BLaER1 (cell line): ENCODE data around the gene GBP5.
A peak's percentile ranks its signal among the peaks of the same experiment; 100 is the strongest.
"Not testable (repeated sequence)": the region's sequence is repeated elsewhere in the genome, so short reads cannot be mapped to it uniquely, and the experiment has no call there.

Experiments
- H3K27ac ChIP-seq: shearing (Covaris generic); formaldehyde crosslinking; 2 replicates; pipeline ENCODE4 v1.8.1; 2022
- H3K27me3 ChIP-seq: shearing (Covaris generic); formaldehyde crosslinking; 2 replicates; pipeline ENCODE4 v1.8.1; 2022
- H3K36me3 ChIP-seq: shearing (Covaris generic); formaldehyde crosslinking; 2 replicates; pipeline ENCODE4 v1.8.1; 2022
- H3K4me1 ChIP-seq: shearing (Covaris generic); formaldehyde crosslinking; 2 replicates; pipeline ENCODE4 v1.8.1; 2022
- H3K4me2 ChIP-seq: shearing (Covaris generic); formaldehyde crosslinking; 2 replicates; pipeline ENCODE4 v1.8.1; 2022
- H3K4me3 ChIP-seq: shearing (Covaris generic); formaldehyde crosslinking; 2 replicates; pipeline ENCODE4 v1.8.1; 2022
- H3K9ac ChIP-seq: shearing (Covaris generic); formaldehyde crosslinking; 2 replicates; pipeline ENCODE4 v1.8.1; 2022
- H3K9me3 ChIP-seq: shearing (Covaris generic); formaldehyde crosslinking; 2 replicates; pipeline ENCODE4 v1.8.1; 2022
- H4K20me1 ChIP-seq: shearing (Covaris generic); formaldehyde crosslinking; 2 replicates; pipeline ENCODE4 v1.8.1; 2022
- Cebpa-rat ChIP-seq: shearing (Covaris generic); IDR thresholded peaks from 2 replicates; pipeline ENCODE4 v1.8.1; 2022

The GBP5 gene, protein sequence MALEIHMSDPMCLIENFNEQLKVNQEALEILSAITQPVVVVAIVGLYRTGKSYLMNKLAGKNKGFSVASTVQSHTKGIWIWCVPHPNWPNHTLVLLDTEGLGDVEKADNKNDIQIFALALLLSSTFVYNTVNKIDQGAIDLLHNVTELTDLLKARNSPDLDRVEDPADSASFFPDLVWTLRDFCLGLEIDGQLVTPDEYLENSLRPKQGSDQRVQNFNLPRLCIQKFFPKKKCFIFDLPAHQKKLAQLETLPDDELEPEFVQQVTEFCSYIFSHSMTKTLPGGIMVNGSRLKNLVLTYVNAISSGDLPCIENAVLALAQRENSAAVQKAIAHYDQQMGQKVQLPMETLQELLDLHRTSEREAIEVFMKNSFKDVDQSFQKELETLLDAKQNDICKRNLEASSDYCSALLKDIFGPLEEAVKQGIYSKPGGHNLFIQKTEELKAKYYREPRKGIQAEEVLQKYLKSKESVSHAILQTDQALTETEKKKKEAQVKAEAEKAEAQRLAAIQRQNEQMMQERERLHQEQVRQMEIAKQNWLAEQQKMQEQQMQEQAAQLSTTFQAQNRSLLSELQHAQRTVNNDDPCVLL

DNA sequence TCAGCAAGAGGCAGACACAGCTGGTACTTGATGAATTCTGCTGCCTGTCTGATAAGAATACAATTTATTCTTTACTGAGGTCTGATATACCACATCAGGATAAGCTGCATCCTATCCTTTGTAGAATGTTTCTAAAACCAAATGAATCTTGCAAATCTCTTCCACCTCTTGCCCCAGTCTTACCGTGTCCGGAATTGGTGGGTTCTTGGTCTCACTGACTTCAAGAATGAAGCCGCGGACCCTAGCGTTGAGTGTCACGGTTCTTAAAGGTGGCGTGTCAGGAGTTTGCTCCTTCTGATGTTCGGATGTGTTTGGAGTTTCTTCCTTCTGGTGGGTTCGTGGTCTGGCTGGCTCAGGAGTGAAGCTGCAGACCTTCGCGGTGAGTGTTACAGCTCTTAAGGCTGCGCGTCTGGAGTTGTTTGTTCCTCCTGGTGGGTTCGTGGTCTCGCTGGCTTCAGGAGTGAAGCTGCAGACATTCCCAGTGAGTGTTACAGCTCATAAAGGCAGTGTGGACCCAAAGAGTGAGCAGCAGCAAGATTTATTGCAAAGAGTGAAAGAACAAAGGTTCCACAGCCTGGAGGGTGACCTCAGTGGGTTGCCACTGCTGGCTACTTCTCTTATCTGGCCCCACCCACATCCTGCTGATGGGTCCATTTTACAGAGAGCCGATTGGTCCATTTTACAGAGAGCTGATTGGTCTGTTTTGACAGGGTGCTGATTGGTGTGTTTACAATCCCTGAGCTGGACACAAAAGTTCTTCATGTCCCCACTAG is at the start of gene GBP5:
Gene GBP5, minus strand, starts transcription at position 592 of the 773 bp plus-strand sequence. CDS start 3,305 bp downstream, outside the sequence.
- H4K20me1 ChIP-seq, H3K4me1 ChIP-seq, H3K27ac ChIP-seq, H3K36me3 ChIP-seq, H3K9ac ChIP-seq, H3K27me3 ChIP-seq, H3K9me3 ChIP-seq, H3K4me3 ChIP-seq, H3K4me2 ChIP-seq: not testable (repeated sequence)

DNA sequence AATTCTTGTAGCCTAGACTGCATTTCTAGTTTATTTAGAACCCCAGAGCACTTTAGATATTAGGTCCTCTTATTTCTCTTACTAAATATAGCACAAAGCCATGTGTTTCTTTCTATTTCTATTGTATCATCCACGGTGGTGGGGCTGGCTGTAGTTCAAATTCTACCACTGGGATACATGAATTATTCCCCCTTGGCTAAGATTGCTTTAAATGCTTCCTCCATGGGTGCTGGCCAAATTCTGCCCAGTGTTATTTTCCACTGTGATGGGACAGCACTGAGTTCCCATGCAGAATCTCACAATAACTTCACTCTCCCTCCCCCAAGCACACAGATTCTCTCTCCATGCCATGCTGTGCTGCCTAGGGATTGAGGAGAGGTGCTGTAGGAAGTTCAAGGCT is 49.7 kb upstream of the GBP5 start:
- Histone ChIP-seq H3K9me3 (peaks cover 6% of the 10 kb centered on the region), H3K9ac (no peak overlapping the region), H3K4me2 (no peak overlapping the region), H4K20me1 (no peaks in the 10 kb centered on the region), H3K27ac (no peak overlapping the region), H3K36me3 (no peaks in the 10 kb centered on the region), H3K4me1 (no peaks in the 10 kb centered on the region), H3K27me3 (no peaks in the 10 kb centered on the region), H3K4me3 (no peak overlapping the region)
- no peak for TF ChIP-seq Cebpa-rat

DNA sequence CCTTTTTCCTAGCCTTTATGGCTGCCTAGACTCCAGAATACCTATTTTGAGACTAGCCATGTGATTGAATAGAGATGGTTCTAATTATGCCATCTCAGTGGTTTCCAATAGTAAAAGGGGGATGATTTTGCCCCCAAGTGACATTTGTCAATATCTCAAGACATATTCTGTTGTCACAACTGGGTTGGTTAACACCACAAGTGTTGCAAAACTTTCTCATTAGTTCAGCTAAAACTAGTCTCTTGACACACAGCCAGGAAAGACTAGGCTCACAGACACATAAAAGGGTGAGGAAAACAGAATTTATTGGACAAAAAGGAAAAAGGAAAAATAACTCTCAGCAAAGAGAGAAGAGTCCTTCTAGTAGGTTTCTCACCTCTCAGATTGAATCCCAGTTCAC is 39.9 kb upstream of the GBP5 start:
- Histone ChIP-seq H3K27me3 (no peaks in the 10 kb centered on the region), H3K4me2 (no peak overlapping the region), H3K4me1 (peaks cover 12% of the 10 kb centered on the region; the same call in 1 of the 2 replicates), H3K9ac (no peak overlapping the region), H4K20me1 (no peaks in the 10 kb centered on the region), H3K9me3 (no peaks in the 10 kb centered on the region), H3K4me3 (no peak overlapping the region), H3K27ac (no peak overlapping the region), H3K36me3 (no peaks in the 10 kb centered on the region)
- no peak for TF ChIP-seq Cebpa-rat

DNA sequence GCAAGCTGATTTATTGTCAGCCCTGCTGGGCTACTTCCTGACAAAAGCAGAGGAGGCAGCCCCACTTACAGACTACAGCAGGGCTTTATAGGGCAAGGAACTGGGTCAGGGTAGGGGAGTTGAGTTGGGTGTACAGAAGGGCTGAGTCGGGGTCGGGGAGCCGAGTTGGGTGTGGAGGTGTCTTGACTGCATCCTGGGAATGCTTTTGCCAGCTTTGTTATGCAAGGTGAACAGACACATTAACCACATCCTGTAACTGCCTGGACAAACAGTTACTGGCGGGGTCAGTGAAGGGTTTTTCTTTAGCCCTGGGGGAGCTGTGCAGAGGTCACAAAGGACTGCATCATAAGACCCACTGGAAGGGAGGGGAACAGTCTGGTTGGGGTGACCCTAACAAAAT is 39.1 kb upstream of the GBP5 start:
- Histone ChIP-seq H4K20me1 (no peaks in the 10 kb centered on the region), H3K9me3 (no peaks in the 10 kb centered on the region), H3K4me2 (no peak overlapping the region; the same call in 1 of the 2 replicates), H3K9ac (no peak overlapping the region), H3K36me3 (no peaks in the 10 kb centered on the region), H3K4me3 (no peak overlapping the region), H3K4me1 (peaks cover 12% of the 10 kb centered on the region; the same call in 1 of the 2 replicates), H3K27ac (no peak overlapping the region), H3K27me3 (no peaks in the 10 kb centered on the region)
- no peak for TF ChIP-seq Cebpa-rat

DNA sequence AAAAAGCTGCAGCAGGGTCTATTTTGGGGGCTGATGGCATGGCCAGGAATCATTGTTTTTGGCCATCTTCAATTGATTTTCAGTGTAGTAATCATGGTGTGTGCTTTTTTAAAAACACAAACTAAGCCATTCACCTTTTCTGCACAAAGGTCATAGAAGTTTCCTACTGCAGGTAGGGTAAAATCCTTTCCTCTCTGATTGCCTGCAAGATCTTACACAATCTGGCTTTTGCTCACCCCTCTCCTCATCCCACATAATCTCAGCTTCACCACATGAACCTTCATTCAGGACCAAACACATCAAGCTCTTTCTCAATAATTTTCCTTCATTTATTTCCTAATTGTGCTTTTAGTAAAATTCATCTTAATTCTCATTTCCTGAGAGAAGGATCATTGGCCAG is 38.3 kb upstream of the GBP5 start:
- Histone ChIP-seq H3K4me2 (peak overlapping the region; percentile 50; the same call in 1 of the 2 replicates), H3K9me3 (no peaks in the 10 kb centered on the region), H3K9ac (no peak overlapping the region), H3K27me3 (no peaks in the 10 kb centered on the region), H3K4me3 (no peak overlapping the region), H4K20me1 (no peaks in the 10 kb centered on the region), H3K36me3 (no peaks in the 10 kb centered on the region), H3K27ac (no peak overlapping the region), H3K4me1 (peaks cover 12% of the 10 kb centered on the region; the same call in 1 of the 2 replicates)
- no peak for TF ChIP-seq Cebpa-rat

DNA sequence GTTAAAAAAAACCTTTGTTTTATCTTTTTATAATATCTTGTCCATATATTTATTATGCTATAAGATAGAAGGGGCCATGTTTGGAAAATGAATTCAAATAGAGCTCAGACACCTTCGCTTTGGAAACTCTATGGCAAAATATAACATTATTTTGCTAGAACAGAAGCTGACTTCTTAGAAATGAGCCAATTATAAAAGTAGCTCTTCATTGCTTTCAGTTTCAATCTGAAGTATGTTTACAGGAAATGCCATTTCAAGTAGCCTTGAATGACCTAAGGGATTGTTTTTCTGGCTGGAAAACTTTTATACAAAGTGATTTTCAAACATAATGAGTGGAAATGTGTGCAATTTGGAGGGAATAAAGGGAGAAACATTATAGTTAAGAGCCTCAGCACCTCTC is 37.8 kb upstream of the GBP5 start:
- H3K4me3 ChIP-seq, result no peak overlapping the region
- peak overlapping the region; percentile 50 for H3K4me2 ChIP-seq
- no peak for TF ChIP-seq Cebpa-rat
- H3K9ac ChIP-seq, result no peak overlapping the region
- no peak overlapping the region for H3K27ac ChIP-seq
- no peaks in the 10 kb centered on the region for H4K20me1 ChIP-seq
- no peaks in the 10 kb centered on the region for H3K36me3 ChIP-seq
- H3K27me3 ChIP-seq, result no peaks in the 10 kb centered on the region
- H3K4me1 ChIP-seq, result peaks cover 12% of the 10 kb centered on the region; the same call in 1 of the 2 replicates
- no peaks in the 10 kb centered on the region for H3K9me3 ChIP-seq

DNA sequence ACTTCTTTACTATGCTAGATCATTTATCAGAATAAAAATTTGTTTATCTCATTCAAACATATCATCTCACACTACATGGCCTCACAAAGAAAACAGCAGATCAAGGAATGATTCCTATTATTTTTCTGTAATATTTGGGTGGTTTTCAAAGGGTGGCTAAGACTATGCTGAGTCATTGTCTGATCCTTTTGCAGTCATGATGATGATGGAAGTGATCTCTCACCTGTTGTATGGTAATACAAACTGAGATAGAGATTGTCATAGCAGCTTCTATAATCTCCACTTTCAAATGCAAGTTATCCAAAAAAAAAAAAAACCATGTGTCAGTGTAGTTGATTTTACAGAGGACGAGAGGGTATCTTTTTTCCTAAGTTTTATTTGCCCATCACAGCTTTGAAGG is 37.2 kb upstream of the GBP5 start:
- H3K4me3 ChIP-seq, result no peak overlapping the region
- no peaks in the 10 kb centered on the region for H3K27me3 ChIP-seq
- H3K4me2 ChIP-seq, result no peak overlapping the region; the same call in 1 of the 2 replicates
- no peak overlapping the region for H3K9ac ChIP-seq
- no peaks in the 10 kb centered on the region for H4K20me1 ChIP-seq
- H3K4me1 ChIP-seq, result peaks cover 12% of the 10 kb centered on the region; the same call in 1 of the 2 replicates
- no peak for TF ChIP-seq Cebpa-rat
- no peaks in the 10 kb centered on the region for H3K36me3 ChIP-seq
- no peak overlapping the region for H3K27ac ChIP-seq
- no peaks in the 10 kb centered on the region for H3K9me3 ChIP-seq

DNA sequence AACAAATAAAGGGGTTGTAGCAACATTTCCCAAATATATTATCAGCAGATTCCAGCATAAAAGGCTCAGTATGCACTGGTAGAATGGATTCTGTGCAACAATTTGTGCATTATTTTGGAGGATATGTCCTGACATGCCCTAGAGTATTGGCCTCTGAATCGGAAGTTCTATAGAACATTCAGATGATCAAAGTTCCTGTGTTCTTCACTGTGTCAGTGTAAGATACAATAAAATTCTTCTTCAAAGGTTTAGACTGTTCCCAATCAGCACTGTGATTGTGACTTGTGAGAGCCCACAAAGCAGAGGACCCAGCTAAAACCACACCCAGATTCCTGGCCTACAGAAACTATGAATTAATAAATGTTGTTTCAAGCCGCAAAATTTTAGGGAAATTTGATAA is 33.6 kb upstream of the GBP5 start:
- Histone ChIP-seq H3K4me3 (no peak overlapping the region), H3K36me3 (no peaks in the 10 kb centered on the region), H4K20me1 (no peaks in the 10 kb centered on the region), H3K9ac (no peak overlapping the region), H3K4me1 (peaks cover 9% of the 10 kb centered on the region; the same call in 1 of the 2 replicates), H3K4me2 (no peak overlapping the region), H3K27me3 (no peaks in the 10 kb centered on the region), H3K9me3 (peaks cover 14% of the 10 kb centered on the region; the same call in 1 of the 2 replicates), H3K27ac (no peak overlapping the region)
- no peak for TF ChIP-seq Cebpa-rat

DNA sequence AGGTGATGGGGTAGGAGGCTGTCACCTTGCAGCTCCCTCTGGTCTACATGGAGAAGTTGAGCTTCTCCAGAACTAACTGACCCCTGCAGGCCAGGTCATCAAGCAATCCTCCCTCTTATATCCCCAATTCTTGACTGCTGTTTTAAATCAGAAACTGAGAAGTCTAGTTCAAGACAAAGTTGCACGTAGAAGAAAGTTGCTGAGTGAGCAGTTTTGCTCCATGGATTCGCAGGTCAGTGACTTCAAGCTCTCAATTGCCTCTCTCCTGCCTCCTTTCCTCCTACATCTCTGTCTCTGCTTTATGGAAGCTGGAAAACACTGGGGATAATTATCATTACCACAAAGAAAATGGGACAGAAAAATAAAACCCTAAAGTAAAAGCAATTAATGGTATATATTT is 32.8 kb upstream of the GBP5 start:
- Histone ChIP-seq H3K9me3 (peaks cover 14% of the 10 kb centered on the region; the same call in 1 of the 2 replicates), H3K4me2 (no peak overlapping the region), H3K9ac (no peak overlapping the region), H3K4me3 (no peak overlapping the region), H3K36me3 (no peaks in the 10 kb centered on the region), H3K27me3 (no peaks in the 10 kb centered on the region), H3K27ac (no peak overlapping the region), H3K4me1 (peaks cover 3% of the 10 kb centered on the region; the same call in 1 of the 2 replicates), H4K20me1 (no peaks in the 10 kb centered on the region)
- TF ChIP-seq Cebpa-rat, result no peak
